Astrocyte (in vitro differentiated cells and primary cell): ENCODE measurements around the gene CNP. TPM values are rescaled to one million over a fixed set of nuclear protein-coding genes. Genes with fewer than 3 reads are reported as not detected.

Experiments used
- total RNA-seq: library from RNA; stranded (reverse); gene quantifications from 2 replicates; pipeline ENCODE4 v1.2.1, GENCODE V29; 2021

CNP gene
- total RNA-seq, 1 donor from 2014 or later = 169 TPM

Other genes with a start within 250 kb of the CNP start
- gene HAP1, start 232.2 kb upstream of the CNP start, total RNA-seq = 0.46 and 0.52 TPM in 2 replicates
- 236 TPM in 2 replicates for gene JUP, start 180.1 kb upstream of the CNP start, total RNA-seq
- 81.5 and 110 TPM in 2 replicates for gene P3H4, start 154.8 kb upstream of the CNP start, total RNA-seq
- 446 and 584 TPM in 2 replicates for gene FKBP10, start 153.8 kb upstream of the CNP start, total RNA-seq
- 47.4 and 56.1 TPM in 2 replicates for gene NT5C3B, start 130.6 kb upstream of the CNP start, total RNA-seq
- not detected in 2 replicates for gene KLHL10, start 129.0 kb upstream of the CNP start, total RNA-seq
- 12.3 and 12.8 TPM in 2 replicates for gene KLHL11, start 101.4 kb upstream of the CNP start, total RNA-seq
- 296 and 326 TPM in 2 replicates for gene ACLY, start 47.8 kb upstream of the CNP start, total RNA-seq
- gene ODAD4, start 36.2 kb upstream of the CNP start, total RNA-seq = 0.98 and 1.1 TPM in 2 replicates
- 82.9 and 96.0 TPM in 2 replicates for gene DNAJC7, start 50.6 kb downstream of the CNP start, total RNA-seq
- 60.5 and 66.0 TPM in 2 replicates for gene NKIRAS2, start 53.3 kb downstream of the CNP start, total RNA-seq
- gene C17orf113, start 83.8 kb downstream of the CNP start, total RNA-seq = 0.19 and 0.23 TPM in 2 replicates
- 0.36 and 0.39 TPM in 2 replicates for gene ZNF385C, start 131.7 kb downstream of the CNP start, total RNA-seq
- 5.4 and 5.5 TPM in 2 replicates for gene DHX58, start 145.9 kb downstream of the CNP start, total RNA-seq
- 23.6 and 25.5 TPM in 2 replicates for gene KAT2A, start 154.6 kb downstream of the CNP start, total RNA-seq
- gene HSPB9, start 156.0 kb downstream of the CNP start, total RNA-seq = not detected in 2 replicates
- 201 and 209 TPM in 2 replicates for gene RAB5C, start 188.2 kb downstream of the CNP start, total RNA-seq
- not detected in 2 replicates for gene KCNH4, start 214.3 kb downstream of the CNP start, total RNA-seq
- gene HCRT, start 218.7 kb downstream of the CNP start, total RNA-seq = not detected in 2 replicates
- 0.26 and 0.64 TPM in 2 replicates for gene GHDC, start 227.7 kb downstream of the CNP start, total RNA-seq